Measurements from ENCODE around the gene KRTDAP.

KRTDAP gene

DNA sequence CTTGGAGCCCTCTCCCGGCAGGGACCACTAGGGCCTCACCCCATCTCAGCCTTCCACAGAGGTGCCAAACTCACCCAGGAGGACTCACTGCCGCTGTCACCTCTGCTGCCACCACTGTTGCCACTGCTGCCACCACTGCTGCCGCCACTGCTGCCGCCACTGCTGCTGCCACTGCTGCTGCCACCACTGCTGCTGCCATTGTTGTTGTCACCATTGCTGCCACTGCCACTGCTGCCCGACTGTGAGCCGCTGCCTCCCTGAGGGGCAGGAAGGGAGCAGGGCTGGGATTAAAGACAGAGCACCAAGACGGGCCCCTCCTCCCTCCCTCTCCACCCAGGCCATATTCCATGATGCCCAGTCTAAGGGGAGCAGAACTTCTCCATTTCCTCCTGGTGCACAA, 21.1 kb upstream of the KRTDAP start:
- no peak for DNase-seq (ENCODE audit: low read depth)
- no peak overlapping the region for H3K4me3 ChIP-seq (ENCODE audit: low read length)
- peaks cover 14% of the 10 kb centered on the region for H3K27me3 ChIP-seq (replicated peaks; ENCODE audit: control insufficient read depth, insufficient read depth, low read length)
- H3K9me3 ChIP-seq (ENCODE audit: control insufficient read depth, low read length) = no peaks in the 10 kb centered on the region
- no peak overlapping the region for H3K9ac ChIP-seq (ENCODE audit: low read length)
- H3K4me1 ChIP-seq (ENCODE audit: control insufficient read depth, insufficient read depth, low read length) = peaks cover 22% of the 10 kb centered on the region
- H3K36me3 ChIP-seq (ENCODE audit: control insufficient read depth, insufficient read depth, low read length, severe bottlenecking) = no peaks in the 10 kb centered on the region

- peaks cover 22% of the 10 kb centered on the region for H3K4me1 ChIP-seq (ENCODE audit: control insufficient read depth, insufficient read depth, low read length)
- H3K9ac ChIP-seq (ENCODE audit: low read length) = no peak overlapping the region
- H3K9me3 ChIP-seq (ENCODE audit: control insufficient read depth, low read length) = no peaks in the 10 kb centered on the region
- no peak overlapping the region for H3K4me3 ChIP-seq (ENCODE audit: low read length)
- H3K27me3 ChIP-seq (replicated peaks; ENCODE audit: control insufficient read depth, insufficient read depth, low read length) = peaks cover 14% of the 10 kb centered on the region
- no peak for DNase-seq (ENCODE audit: low read depth)
- peaks cover 1% of the 10 kb centered on the region for H3K36me3 ChIP-seq (ENCODE audit: control insufficient read depth, insufficient read depth, low read length, severe bottlenecking)
Observed at GRCh38 chr19:35510626-35510964, 20.3 kb upstream of the KRTDAP start.

- H3K27me3 ChIP-seq (replicated peaks; ENCODE audit: control insufficient read depth, insufficient read depth, low read length) = peaks cover 14% of the 10 kb centered on the region
- peaks cover 22% of the 10 kb centered on the region for H3K4me1 ChIP-seq (ENCODE audit: control insufficient read depth, insufficient read depth, low read length)
- H3K4me3 ChIP-seq (ENCODE audit: low read length) = peak overlapping the region; percentile 69
- H3K36me3 ChIP-seq (ENCODE audit: control insufficient read depth, insufficient read depth, low read length, severe bottlenecking) = peaks cover 5% of the 10 kb centered on the region
- H3K9ac ChIP-seq (ENCODE audit: low read length) = peak overlapping the region; percentile 60
- H3K9me3 ChIP-seq (ENCODE audit: control insufficient read depth, low read length) = no peaks in the 10 kb centered on the region
- peak; percentile 82 for DNase-seq (ENCODE audit: low read depth)
Observed at GRCh38 chr19:35509861-35510625, 19.8 kb upstream of the KRTDAP start.

DNA sequence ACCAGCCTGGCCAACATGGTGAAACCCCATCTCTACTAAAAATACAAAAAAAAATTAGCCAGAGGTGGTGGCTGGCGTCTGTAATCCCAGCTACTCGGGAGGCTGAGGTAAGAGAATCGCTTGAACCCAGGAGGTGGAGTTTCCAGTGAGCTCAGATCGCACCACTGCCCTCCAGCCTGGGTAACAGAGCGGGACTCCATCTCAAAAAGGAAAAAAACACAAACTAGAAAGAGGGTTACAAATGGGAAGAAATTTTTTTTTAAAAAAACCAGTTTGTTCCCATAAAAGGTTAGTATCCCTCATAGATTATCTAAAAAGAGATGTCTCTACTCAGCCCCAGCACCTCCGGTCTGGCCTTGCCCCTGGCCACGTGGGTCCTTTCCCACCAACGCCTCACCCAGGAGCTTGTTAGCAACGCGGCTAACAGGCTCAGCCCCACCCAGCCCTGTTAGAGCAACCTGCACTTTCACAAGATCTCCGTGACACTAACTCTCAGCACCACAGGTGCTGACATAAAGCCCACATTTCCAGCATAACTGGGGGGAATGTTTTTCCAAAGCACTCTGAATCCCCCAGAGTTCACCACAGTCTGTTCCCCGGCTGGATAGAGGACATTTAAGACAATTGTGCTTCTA, 18.9 kb upstream of the KRTDAP start:
- no peaks in the 10 kb centered on the region for H3K9me3 ChIP-seq (ENCODE audit: control insufficient read depth, low read length)
- peaks cover 17% of the 10 kb centered on the region for H3K4me1 ChIP-seq (ENCODE audit: control insufficient read depth, insufficient read depth, low read length)
- no peak for DNase-seq (ENCODE audit: low read depth)
- peaks cover 5% of the 10 kb centered on the region for H3K36me3 ChIP-seq (ENCODE audit: control insufficient read depth, insufficient read depth, low read length, severe bottlenecking)
- peaks cover 14% of the 10 kb centered on the region for H3K27me3 ChIP-seq (replicated peaks; ENCODE audit: control insufficient read depth, insufficient read depth, low read length)
- H3K4me3 ChIP-seq (ENCODE audit: low read length) = no peak overlapping the region
- no peak overlapping the region for H3K9ac ChIP-seq (ENCODE audit: low read length)

DNA sequence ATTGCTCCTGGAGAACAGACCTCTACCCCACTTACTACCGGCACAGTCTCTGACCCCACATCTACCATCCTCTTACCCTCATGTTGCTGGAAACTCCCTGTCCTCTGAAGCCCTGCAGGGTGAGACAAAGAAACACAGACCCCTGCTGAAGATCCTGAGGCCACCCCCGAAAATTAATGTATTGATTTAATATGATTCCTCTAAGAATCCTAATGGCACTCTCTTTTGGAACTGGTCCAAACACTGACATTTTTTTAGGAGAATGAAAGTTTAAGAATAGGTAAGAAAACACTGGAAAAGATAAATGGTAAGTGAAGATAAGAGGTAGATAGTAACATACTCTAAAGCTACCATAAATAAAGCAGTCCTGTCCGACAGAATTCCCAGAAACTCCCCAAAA, 17.9 kb upstream of the KRTDAP start:
- Histone ChIP-seq H3K9me3 (ENCODE audit: control insufficient read depth, low read length) (no peaks in the 10 kb centered on the region), H3K9ac (ENCODE audit: low read length) (no peak overlapping the region), H3K27me3 (replicated peaks; ENCODE audit: control insufficient read depth, insufficient read depth, low read length) (peaks cover 14% of the 10 kb centered on the region), H3K4me3 (ENCODE audit: low read length) (no peak overlapping the region), H3K36me3 (ENCODE audit: control insufficient read depth, insufficient read depth, low read length, severe bottlenecking) (peaks cover 5% of the 10 kb centered on the region), H3K4me1 (ENCODE audit: control insufficient read depth, insufficient read depth, low read length) (peaks cover 7% of the 10 kb centered on the region)
- DNase-seq (ENCODE audit: low read depth) = no peak

- DNase-seq (ENCODE audit: low read depth) = no peak
- H3K9ac ChIP-seq (ENCODE audit: low read length) = no peak overlapping the region
- H3K9me3 ChIP-seq (ENCODE audit: control insufficient read depth, low read length) = no peaks in the 10 kb centered on the region
- H3K4me3 ChIP-seq (ENCODE audit: low read length) = no peak overlapping the region
- peaks cover 5% of the 10 kb centered on the region for H3K36me3 ChIP-seq (ENCODE audit: control insufficient read depth, insufficient read depth, low read length, severe bottlenecking)
- peaks cover 14% of the 10 kb centered on the region for H3K27me3 ChIP-seq (replicated peaks; ENCODE audit: control insufficient read depth, insufficient read depth, low read length)
- peaks cover 5% of the 10 kb centered on the region for H3K4me1 ChIP-seq (ENCODE audit: control insufficient read depth, insufficient read depth, low read length)
Observed at GRCh38 chr19:35507561-35507960, 17.3 kb upstream of the KRTDAP start.

DNA sequence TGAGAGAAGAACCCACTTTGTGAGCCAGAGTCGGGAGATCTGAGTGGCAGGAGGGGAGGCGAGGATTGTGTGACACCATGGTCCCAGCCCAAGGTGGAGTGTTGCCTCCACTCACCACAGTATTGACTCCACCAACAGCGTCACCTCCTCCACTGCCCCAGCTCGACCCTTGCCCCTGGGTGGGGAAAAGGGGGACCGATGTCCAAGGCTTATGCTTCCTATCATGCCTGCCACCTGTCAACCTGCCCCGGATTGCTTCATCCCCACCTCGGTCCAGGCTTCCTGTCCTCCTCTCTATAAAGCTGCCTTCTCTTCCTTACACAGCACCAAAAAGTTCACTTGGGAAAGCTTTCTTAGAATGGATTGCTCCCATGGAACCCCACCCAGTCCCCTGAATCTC, 15.7 kb upstream of the KRTDAP start:
- DNase-seq (ENCODE audit: low read depth) = no peak
- Histone ChIP-seq H3K9ac (ENCODE audit: low read length) (no peak overlapping the region), H3K27me3 (replicated peaks; ENCODE audit: control insufficient read depth, insufficient read depth, low read length) (peaks cover 12% of the 10 kb centered on the region)

GRCh38 chr19:35502751-35503150, 12.5 kb upstream of the KRTDAP start:
- peaks cover 2% of the 10 kb centered on the region for H3K27me3 ChIP-seq (replicated peaks; ENCODE audit: control insufficient read depth, insufficient read depth, low read length)
- H3K9ac ChIP-seq (ENCODE audit: low read length) = no peak overlapping the region
- peaks cover 5% of the 10 kb centered on the region for H3K36me3 ChIP-seq (ENCODE audit: control insufficient read depth, insufficient read depth, low read length, severe bottlenecking)
- no peak for DNase-seq (ENCODE audit: low read depth)
- no peaks in the 10 kb centered on the region for H3K4me1 ChIP-seq (ENCODE audit: control insufficient read depth, insufficient read depth, low read length)
- no peak overlapping the region for H3K4me3 ChIP-seq (ENCODE audit: low read length)
- no peaks in the 10 kb centered on the region for H3K9me3 ChIP-seq (ENCODE audit: control insufficient read depth, low read length)

More for the DNA sequence above, 15.7 kb upstream of the KRTDAP start:
- H3K4me1 ChIP-seq (ENCODE audit: control insufficient read depth, insufficient read depth, low read length) = peaks cover 5% of the 10 kb centered on the region
- no peak overlapping the region for H3K4me3 ChIP-seq (ENCODE audit: low read length)
- no peaks in the 10 kb centered on the region for H3K9me3 ChIP-seq (ENCODE audit: control insufficient read depth, low read length)
- peaks cover 5% of the 10 kb centered on the region for H3K36me3 ChIP-seq (ENCODE audit: control insufficient read depth, insufficient read depth, low read length, severe bottlenecking)

DNA sequence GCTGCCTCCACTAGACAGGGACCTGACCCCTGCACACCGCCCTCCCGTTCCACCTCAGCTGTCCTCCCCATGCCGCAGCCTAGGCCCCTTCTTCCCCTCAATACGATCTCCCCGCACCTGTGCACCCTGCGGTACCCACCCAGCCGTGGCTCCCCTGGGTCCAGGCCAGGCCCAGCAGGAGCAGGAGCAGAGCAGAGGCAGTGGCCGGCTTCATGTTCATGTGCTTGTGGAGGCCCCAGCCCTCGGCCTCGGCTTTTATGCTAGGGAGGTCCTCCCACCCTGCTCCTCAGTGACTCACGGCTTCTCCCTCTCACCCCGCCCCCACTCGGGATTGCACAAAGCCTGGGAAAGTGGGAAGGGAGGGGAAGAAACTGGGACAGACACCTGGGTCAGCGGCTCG, 11.4 kb upstream of the KRTDAP start:
- Histone ChIP-seq H3K9me3 (ENCODE audit: control insufficient read depth, low read length) (no peaks in the 10 kb centered on the region), H3K36me3 (ENCODE audit: control insufficient read depth, insufficient read depth, low read length, severe bottlenecking) (peaks cover 5% of the 10 kb centered on the region), H3K27me3 (replicated peaks; ENCODE audit: control insufficient read depth, insufficient read depth, low read length) (no peaks in the 10 kb centered on the region), H3K4me1 (ENCODE audit: control insufficient read depth, insufficient read depth, low read length) (no peaks in the 10 kb centered on the region), H3K4me3 (ENCODE audit: low read length) (no peak overlapping the region), H3K9ac (ENCODE audit: low read length) (no peak overlapping the region)
- no peak for DNase-seq (ENCODE audit: low read depth)

- H3K36me3 ChIP-seq (ENCODE audit: control insufficient read depth, insufficient read depth, low read length, severe bottlenecking) = peaks cover 4% of the 10 kb centered on the region
- DNase-seq (ENCODE audit: low read depth) = no peak
- no peaks in the 10 kb centered on the region for H3K27me3 ChIP-seq (replicated peaks; ENCODE audit: control insufficient read depth, insufficient read depth, low read length)
- H3K9me3 ChIP-seq (ENCODE audit: control insufficient read depth, low read length) = no peaks in the 10 kb centered on the region
- H3K9ac ChIP-seq (ENCODE audit: low read length) = no peak overlapping the region
- H3K4me1 ChIP-seq (ENCODE audit: control insufficient read depth, insufficient read depth, low read length) = no peaks in the 10 kb centered on the region
- H3K4me3 ChIP-seq (ENCODE audit: low read length) = no peak overlapping the region
Observed at GRCh38 chr19:35500611-35501010, 10.3 kb upstream of the KRTDAP start.

DNA sequence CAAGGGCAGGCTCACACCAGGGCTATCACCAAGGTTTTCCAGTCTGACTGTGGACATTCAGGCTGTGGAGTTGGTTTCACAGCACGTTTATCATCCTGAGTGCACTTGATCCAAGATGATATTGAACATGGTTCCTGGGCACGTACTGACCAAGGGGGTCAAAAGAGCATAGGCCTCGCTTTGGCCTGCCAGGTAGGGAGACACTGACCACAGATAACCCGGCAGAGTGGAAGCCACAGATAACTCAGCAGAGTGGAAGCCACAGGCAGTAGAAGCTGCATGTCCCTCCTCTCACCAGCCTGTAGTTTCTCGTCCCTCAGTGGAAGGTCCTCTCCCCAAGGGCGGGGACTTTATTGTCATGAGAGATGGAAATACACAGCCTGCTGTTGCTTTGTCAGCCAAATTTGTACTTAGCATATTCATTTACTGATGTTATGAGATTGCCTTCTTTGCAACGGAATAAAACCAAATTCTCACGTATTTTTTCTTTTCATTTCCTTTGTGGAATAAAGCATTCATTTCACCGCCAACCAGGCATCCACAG, 8.8 kb upstream of the KRTDAP start:
- H3K36me3 ChIP-seq (ENCODE audit: control insufficient read depth, insufficient read depth, low read length, severe bottlenecking) = no peaks in the 10 kb centered on the region
- no peak for DNase-seq (ENCODE audit: low read depth)

More for the DNA sequence above, 8.8 kb upstream of the KRTDAP start:
- Histone ChIP-seq H3K27me3 (replicated peaks; ENCODE audit: control insufficient read depth, insufficient read depth, low read length) (peaks cover 6% of the 10 kb centered on the region), H3K9me3 (ENCODE audit: control insufficient read depth, low read length) (no peaks in the 10 kb centered on the region), H3K4me3 (ENCODE audit: low read length) (no peak overlapping the region), H3K9ac (ENCODE audit: low read length) (no peak overlapping the region), H3K4me1 (ENCODE audit: control insufficient read depth, insufficient read depth, low read length) (peaks cover 5% of the 10 kb centered on the region)

All from adipocyte (in vitro differentiated cells).